Amniotic stem cell (primary cell): ENCODE results near the gene RTP2.

Source experiments
- DNase-seq: peaks from one replicate; lab custom pipeline; 2025; lab: John Stamatoyannopoulos, UW

Gene RTP2

GRCh38 chr3:187667526-187667925 is 34.8 kb downstream of the RTP2 start:
- DNase-seq, result no peak

GRCh38 chr3:187665764-187666402 is 36.5 kb downstream of the RTP2 start:
- no peak for DNase-seq

- DNase-seq, result no peak
These were observed 37.3 kb downstream of the RTP2 start for GRCh38 chr3:187665010-187665409.

- no peak for DNase-seq
These were observed 39.4 kb downstream of the RTP2 start for GRCh38 chr3:187662848-187663409.

- DNase-seq, result no peak
These were observed 41.1 kb downstream of the RTP2 start for GRCh38 chr3:187661267-187661666.

- DNase-seq, result no peak
These were observed 51.1 kb downstream of the RTP2 start for GRCh38 chr3:187651282-187651681.
